Sigmoid colon (tissue), 4 donors: ENCODE measurements around the gene PCDH10.

Experiments used
- POLR2AphosphoS5 ChIP-seq, 4 donors: sonication (generic); formaldehyde crosslinking; IDR thresholded peaks; one replicate each; pipeline ENCODE4 v1.6.1; 2017; ENCODE audit warnings: antibody characterized with exemption in 4 of 4
- TF ChIP-seq, protein P1 (sequence below), 4 experiments: fragments of 450-650 bp in 3 of 4; fragments of 200-600 bp in 1 of 4; IDR thresholded peaks; one replicate each; pipeline ENCODE4 v1.5.1; 2016 to 2019; ENCODE audit warnings: antibody characterized with exemption in 4 of 4, mild to moderate bottlenecking in 3 of 4, moderate library complexity in 2 of 4

GRCh38 chr4:133102612-133103409, 46.3 kb upstream of the PCDH10 start:
- TF ChIP-seq POLR2AphosphoS5 (IDR thresholded peaks at IDR 0.05) = no peak
- TF ChIP-seq, protein P1, sequence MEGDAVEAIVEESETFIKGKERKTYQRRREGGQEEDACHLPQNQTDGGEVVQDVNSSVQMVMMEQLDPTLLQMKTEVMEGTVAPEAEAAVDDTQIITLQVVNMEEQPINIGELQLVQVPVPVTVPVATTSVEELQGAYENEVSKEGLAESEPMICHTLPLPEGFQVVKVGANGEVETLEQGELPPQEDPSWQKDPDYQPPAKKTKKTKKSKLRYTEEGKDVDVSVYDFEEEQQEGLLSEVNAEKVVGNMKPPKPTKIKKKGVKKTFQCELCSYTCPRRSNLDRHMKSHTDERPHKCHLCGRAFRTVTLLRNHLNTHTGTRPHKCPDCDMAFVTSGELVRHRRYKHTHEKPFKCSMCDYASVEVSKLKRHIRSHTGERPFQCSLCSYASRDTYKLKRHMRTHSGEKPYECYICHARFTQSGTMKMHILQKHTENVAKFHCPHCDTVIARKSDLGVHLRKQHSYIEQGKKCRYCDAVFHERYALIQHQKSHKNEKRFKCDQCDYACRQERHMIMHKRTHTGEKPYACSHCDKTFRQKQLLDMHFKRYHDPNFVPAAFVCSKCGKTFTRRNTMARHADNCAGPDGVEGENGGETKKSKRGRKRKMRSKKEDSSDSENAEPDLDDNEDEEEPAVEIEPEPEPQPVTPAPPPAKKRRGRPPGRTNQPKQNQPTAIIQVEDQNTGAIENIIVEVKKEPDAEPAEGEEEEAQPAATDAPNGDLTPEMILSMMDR (IDR thresholded peaks at IDR 0.05) = no peak
